ENCODE data around the gene CYSLTR2.

Gene CYSLTR2

GRCh38 chr13:48710160-48710559 is 56.4 kb downstream of the CYSLTR2 start:
- ChIA-PET POLR2A (no interaction called here), CTCF (interaction anchor here (3.2 kb wide), 1 partner anchor 22 kb away, joined by 8 read pairs; no protein-coding TSS in a partner anchor)
- TF ChIP-seq CTCF (IDR thresholded peaks at IDR 0.05; ENCODE audit: control extremely low read depth, extremely low read depth, low read depth, missing control alignments), result no peak
- no peak for DNase-seq (ENCODE audit: extremely low spot score)

GRCh38 chr13:48712141-48712540 is 58.4 kb downstream of the CYSLTR2 start:
- CTCF ChIA-PET, result interaction anchor here (1.2 to 3.2 kb wide), 4 partner anchors 11 to 57 kb away, joined by 3 to 8 read pairs (median 5); no protein-coding TSS in a partner anchor

GRCh38 chr13:48715977-48716376 is 62.2 kb downstream of the CYSLTR2 start:
- CTCF ChIA-PET, result no interaction called here
- POLR2A ChIA-PET, result no interaction called here
- no peak for TF ChIP-seq CTCF (IDR thresholded peaks at IDR 0.05; ENCODE audit: control extremely low read depth, extremely low read depth, low read depth, missing control alignments)
- no peak for DNase-seq (ENCODE audit: extremely low spot score)

More at GRCh38 chr13:48712141-48712540, 58.4 kb downstream of the CYSLTR2 start:
- no peak for TF ChIP-seq CTCF (IDR thresholded peaks at IDR 0.05; ENCODE audit: control extremely low read depth, extremely low read depth, low read depth, missing control alignments)
- DNase-seq (ENCODE audit: extremely low spot score), result no peak
- POLR2A ChIA-PET, result no interaction called here

- no peak for TF ChIP-seq CTCF (IDR thresholded peaks at IDR 0.05; ENCODE audit: control extremely low read depth, extremely low read depth, low read depth, missing control alignments)
- POLR2A ChIA-PET, result no interaction called here
- no peak for DNase-seq (ENCODE audit: extremely low spot score)
- CTCF ChIA-PET, result interaction anchor here (1.8 kb wide), 1 partner anchor 28 kb away, joined by 3 read pairs; no protein-coding TSS in a partner anchor
Measured at GRCh38 chr13:48720621-48721020, 66.9 kb downstream of the CYSLTR2 start.

- ChIA-PET CTCF (interaction anchor here (1.3 to 1.9 kb wide), 3 partner anchors 8 to 18 kb away, joined by 5 to 6 read pairs (median 5); no protein-coding TSS in a partner anchor), POLR2A (no interaction called here)
- DNase-seq (ENCODE audit: extremely low spot score), result no peak
- TF ChIP-seq CTCF (IDR thresholded peaks at IDR 0.05; ENCODE audit: control extremely low read depth, extremely low read depth, low read depth, missing control alignments), result no peak
Measured at GRCh38 chr13:48723168-48723567, 69.4 kb downstream of the CYSLTR2 start.

GRCh38 chr13:48725271-48725670 is 71.5 kb downstream of the CYSLTR2 start:
- DNase-seq (ENCODE audit: extremely low spot score), result no peak
- TF ChIP-seq CTCF (IDR thresholded peaks at IDR 0.05; ENCODE audit: control extremely low read depth, extremely low read depth, low read depth, missing control alignments), result no peak
- ChIA-PET POLR2A (no interaction called here), CTCF (no interaction called here)

GRCh38 chr13:48726711-48727110 is 73.0 kb downstream of the CYSLTR2 start:
- no peak for TF ChIP-seq CTCF (IDR thresholded peaks at IDR 0.05; ENCODE audit: control extremely low read depth, extremely low read depth, low read depth, missing control alignments)
- no peak for DNase-seq (ENCODE audit: extremely low spot score)
- ChIA-PET CTCF (no interaction called here), POLR2A (no interaction called here)
